Measurements from ENCODE around the gene CCNA1.

- TF ChIP-seq CTCF (conservative IDR thresholded peaks at IDR 0.05) (no peak), ZFX (IDR thresholded peaks at IDR 0.05) (no peak)
Measured at GRCh38 chr13:36432106-36432544, at the start of gene CCNA1.
